AG04450 (cell line): ENCODE data around the gene GUF1. TPM values are rescaled to one million over a fixed set of nuclear protein-coding genes. Genes with fewer than 3 reads are reported as not detected.

Experiments
- CTCF ChIA-PET: fragments of 300-600, 350-600 bp; formaldehyde crosslinking; extraction: SDS; loops from one replicate; lab custom pipeline; 2022; ENCODE audit warnings: antibody characterized with exemption, inconsistent platforms; lab: Charles Lee
- POLR2A ChIA-PET: fragments of 350-600 bp; formaldehyde crosslinking; extraction: SDS; loops from one replicate; lab custom pipeline; 2021; ENCODE audit warnings: antibody characterized with exemption, inconsistent platforms; lab: Yijun Ruan, JAX
- DNase-seq: peaks from one replicate; pipeline ENCODE4 v3.0.0-alpha.2; 2011; ENCODE audit warnings: low read depth, low spot score
- H3K27ac ChIP-seq: one replicate; pipeline ENCODE4 v1.5.1; 2012; ENCODE audit warnings: low read depth, low read length, control low read depth
- H3K27me3 ChIP-seq: one replicate; pipeline ENCODE4 v1.6.0; 2012; ENCODE audit warnings: low read length; ENCODE audit not compliant: control insufficient read depth, insufficient read depth
- H3K4me3 ChIP-seq: 2 replicates; pipeline ENCODE4 v1.5.1; 2011; ENCODE audit warnings: mild to moderate bottlenecking, low read depth, low read length, control low read depth
- H3K9me3 ChIP-seq: 2 replicates; pipeline ENCODE4 v1.5.1; 2012; ENCODE audit warnings: low read length; ENCODE audit not compliant: control insufficient read depth, insufficient read depth
- polyA plus RNA-seq: library from polyadenylated mRNA; depleted of rRNA; stranded (reverse); fragments of >200 nt; gene quantifications from 2 replicates; pipeline ENCODE4 v1.2.3, GENCODE V29; 2011
- TF ChIP-seq, protein P1 (sequence below): IDR thresholded peaks from 2 replicates; pipeline ENCODE4 v1.5.1; 2011; ENCODE audit warnings: low read depth, low read length, control low read depth, inconsistent platforms

The GUF1 gene
- polyA plus RNA-seq, 1 experiment, result 23.1 TPM

DNA sequence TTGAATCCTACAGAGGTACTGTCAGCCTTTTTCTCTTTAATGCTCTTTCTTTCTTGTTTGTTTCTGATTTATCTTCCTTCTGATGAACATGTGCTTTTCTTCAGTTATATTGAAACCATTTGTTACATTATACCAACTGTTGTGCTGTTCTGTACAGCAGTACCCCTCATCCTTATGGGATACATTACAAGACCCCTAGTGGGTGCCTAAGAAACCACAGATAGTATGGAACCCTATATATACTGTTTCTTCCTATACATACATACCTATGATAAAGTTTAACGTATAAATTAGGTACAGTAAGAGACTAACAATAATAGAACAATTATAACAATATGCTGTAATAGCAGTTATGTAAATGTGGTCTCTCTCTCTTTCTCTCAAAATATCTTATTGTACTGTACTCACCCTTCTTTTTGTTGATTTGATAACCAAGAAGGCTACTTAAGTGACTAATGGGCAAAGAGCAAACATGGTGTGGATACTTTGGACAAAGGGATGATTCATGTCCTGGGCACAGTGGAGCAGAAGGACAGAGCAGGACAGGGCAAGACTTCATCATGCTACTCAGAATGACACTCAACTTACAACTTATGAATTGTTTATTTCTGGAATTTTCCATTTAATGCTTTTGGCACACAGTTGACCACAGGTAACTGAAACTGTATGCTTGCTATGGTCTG lies 16.1 kb upstream of the GUF1 start:
- CTCF ChIA-PET, result no interaction called here
- no peak for DNase-seq
- TF ChIP-seq, protein P1, sequence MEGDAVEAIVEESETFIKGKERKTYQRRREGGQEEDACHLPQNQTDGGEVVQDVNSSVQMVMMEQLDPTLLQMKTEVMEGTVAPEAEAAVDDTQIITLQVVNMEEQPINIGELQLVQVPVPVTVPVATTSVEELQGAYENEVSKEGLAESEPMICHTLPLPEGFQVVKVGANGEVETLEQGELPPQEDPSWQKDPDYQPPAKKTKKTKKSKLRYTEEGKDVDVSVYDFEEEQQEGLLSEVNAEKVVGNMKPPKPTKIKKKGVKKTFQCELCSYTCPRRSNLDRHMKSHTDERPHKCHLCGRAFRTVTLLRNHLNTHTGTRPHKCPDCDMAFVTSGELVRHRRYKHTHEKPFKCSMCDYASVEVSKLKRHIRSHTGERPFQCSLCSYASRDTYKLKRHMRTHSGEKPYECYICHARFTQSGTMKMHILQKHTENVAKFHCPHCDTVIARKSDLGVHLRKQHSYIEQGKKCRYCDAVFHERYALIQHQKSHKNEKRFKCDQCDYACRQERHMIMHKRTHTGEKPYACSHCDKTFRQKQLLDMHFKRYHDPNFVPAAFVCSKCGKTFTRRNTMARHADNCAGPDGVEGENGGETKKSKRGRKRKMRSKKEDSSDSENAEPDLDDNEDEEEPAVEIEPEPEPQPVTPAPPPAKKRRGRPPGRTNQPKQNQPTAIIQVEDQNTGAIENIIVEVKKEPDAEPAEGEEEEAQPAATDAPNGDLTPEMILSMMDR, result no peak
- Histone ChIP-seq H3K4me3 (no peak overlapping the region), H3K27ac (no peak overlapping the region), H3K27me3 (no peaks in the 10 kb centered on the region), H3K9me3 (no peaks in the 10 kb centered on the region)
- POLR2A ChIA-PET, result no interaction called here

DNA sequence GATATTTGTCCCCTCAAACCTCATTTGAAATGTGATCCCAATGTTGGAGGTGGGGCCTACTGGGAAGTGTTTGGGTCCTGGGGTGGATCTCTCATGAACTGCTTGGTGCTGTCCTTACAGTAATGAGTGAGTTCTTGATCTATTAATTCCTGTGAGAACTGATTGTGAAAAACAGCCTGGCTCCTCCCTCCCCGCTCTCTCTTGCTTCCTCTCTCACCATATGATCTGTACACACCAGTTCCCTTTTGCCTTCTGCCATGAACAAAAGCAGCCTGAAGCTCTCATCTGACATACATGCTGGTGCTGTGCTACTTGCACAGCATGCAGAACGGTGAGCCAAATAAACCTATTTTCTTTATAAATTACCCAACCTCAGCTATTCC lies 15.6 kb upstream of the GUF1 start:
- CTCF ChIA-PET, result no interaction called here
- POLR2A ChIA-PET, result no interaction called here
- Histone ChIP-seq H3K27me3 (no peaks in the 10 kb centered on the region), H3K27ac (no peak overlapping the region), H3K4me3 (no peak overlapping the region), H3K9me3 (no peaks in the 10 kb centered on the region)
- TF ChIP-seq, protein P1, result no peak
- no peak for DNase-seq

GRCh38 chr4:44663539-44664263 lies 14.5 kb upstream of the GUF1 start:
- Histone ChIP-seq H3K4me3 (no peak overlapping the region), H3K27me3 (no peaks in the 10 kb centered on the region), H3K27ac (no peak overlapping the region), H3K9me3 (no peaks in the 10 kb centered on the region)
- ChIA-PET POLR2A (no interaction called here), CTCF (no interaction called here)
- TF ChIP-seq, protein P1, result no peak
- no peak for DNase-seq

DNA sequence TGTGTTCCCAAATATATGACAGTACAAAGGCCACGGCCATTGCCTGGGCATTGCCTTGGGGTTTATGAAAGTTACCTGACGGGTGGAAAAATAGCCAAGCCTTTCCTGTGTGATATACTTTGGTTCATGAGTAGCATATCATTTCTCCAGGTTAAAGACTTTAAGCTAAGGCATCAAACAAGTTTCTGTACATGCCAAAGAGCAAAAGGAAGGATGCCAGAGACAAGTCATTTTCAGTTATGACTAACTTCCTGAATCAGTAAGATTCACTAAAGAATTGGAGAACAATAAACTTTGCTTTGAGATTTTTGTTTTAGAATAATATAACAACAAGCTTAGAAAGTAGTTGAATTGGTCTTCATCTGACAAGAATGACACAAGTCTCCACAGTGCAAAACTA lies 9.7 kb upstream of the GUF1 start:
- TF ChIP-seq, protein P1, result no peak
- H3K4me3 ChIP-seq, result no peak overlapping the region
- H3K27ac ChIP-seq, result no peak overlapping the region
- DNase-seq, result no peak
- CTCF ChIA-PET, result no interaction called here
- no peaks in the 10 kb centered on the region for H3K9me3 ChIP-seq
- POLR2A ChIA-PET, result no interaction called here
- H3K27me3 ChIP-seq, result no peaks in the 10 kb centered on the region

DNA sequence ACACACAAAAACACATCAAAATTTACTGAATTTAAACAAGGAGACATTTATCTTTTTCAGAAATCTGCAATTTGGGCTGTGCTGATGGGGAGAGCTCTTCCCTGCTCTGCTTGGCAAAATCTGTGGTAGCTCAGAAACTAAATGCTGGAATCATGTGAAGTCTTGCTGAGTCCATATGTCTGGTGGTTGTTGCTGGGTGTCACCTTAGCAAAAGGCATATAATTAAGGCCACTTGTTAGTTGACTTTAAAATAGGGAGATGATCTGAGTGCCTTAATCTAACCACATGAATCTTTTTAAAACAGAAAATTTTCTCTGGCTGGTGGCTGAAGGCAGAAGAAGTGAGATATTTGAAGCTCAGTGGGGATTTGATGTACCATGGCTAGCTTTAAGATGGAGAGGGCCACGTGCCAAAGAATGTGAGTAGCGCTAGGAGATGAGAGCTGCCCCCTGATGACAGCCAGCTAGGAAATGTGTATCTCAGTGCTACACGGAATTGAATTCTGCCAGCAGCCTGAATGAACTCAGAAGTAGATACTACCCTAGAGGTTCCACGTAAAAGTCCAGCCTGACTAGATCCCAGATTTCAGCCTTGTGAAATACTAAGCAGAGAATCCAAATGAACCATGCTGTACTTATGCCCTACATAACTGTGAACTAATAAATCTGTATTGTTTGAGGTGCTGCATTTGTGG lies 7.6 kb upstream of the GUF1 start:
- ChIA-PET CTCF (no interaction called here), POLR2A (no interaction called here)
- Histone ChIP-seq H3K4me3 (no peak overlapping the region), H3K9me3 (no peaks in the 10 kb centered on the region), H3K27me3 (no peaks in the 10 kb centered on the region), H3K27ac (no peak overlapping the region)
- TF ChIP-seq, protein P1, result no peak
- DNase-seq, result no peak
